Ovary (tissue), 3 donors: ENCODE results near the gene UST.

Experiments
- CTCF ChIP-seq, 3 donors: fragments of 450-650 bp in 2 of 3; fragments of 200-600 bp in 1 of 3; IDR thresholded peaks; one replicate each; pipeline versions ENCODE4 v1.5.1 to v1.8.0; 2016 to 2022; ENCODE audit warnings: antibody characterized with exemption in 3 of 3, mild to moderate bottlenecking in 1 of 3
- EP300 ChIP-seq: sonication (generic); formaldehyde crosslinking; IDR thresholded peaks from one replicate; pipeline ENCODE4 v1.6.1; 2017; ENCODE audit warnings: antibody characterized with exemption
- POLR2A ChIP-seq: fragments of 450-650 bp; IDR thresholded peaks from one replicate; pipeline ENCODE4 v1.6.1; 2017; ENCODE audit warnings: antibody characterized with exemption, mild to moderate bottlenecking, moderate library complexity
- donor health status: DM: no; HTN: no; CAD: no.

- TF ChIP-seq CTCF (IDR thresholded peaks at IDR 0.05): no peak
- no peak for TF ChIP-seq EP300
- no peak for TF ChIP-seq POLR2A
These were observed 220.7 kb downstream of the UST start for GRCh38 chr6:148967541-148967956.
